Left renal pelvis (tissue), 4 donors: ENCODE data around the gene ALG1. TPM values are rescaled to one million over a fixed set of nuclear protein-coding genes. Genes with fewer than 3 reads are reported as not detected.
"Not testable (repeated sequence)": the region's sequence is repeated elsewhere in the genome, so short reads cannot be mapped to it uniquely, and the experiment has no call there.

ENCODE experiments used
- DNase-seq, 4 donors: peaks; one replicate each; pipeline ENCODE4 v3.0.0-alpha.2; 2013; ENCODE audit warnings: low read depth in 4 of 4, low spot score in 3 of 4
- polyA plus RNA-seq, 4 donors: library from polyadenylated mRNA; unstranded; fragments of 120-200 nt; gene quantifications; one replicate each; pipeline ENCODE4 v1.2.1, GENCODE V29; 2013; ENCODE audit not compliant: insufficient read length in 4 of 4

The ALG1 gene
- polyA plus RNA-seq, 4 donors: 15.4 to 25.0 (median 22.5) TPM

GRCh38 chr16:5072334-5073278, 963 bp downstream of the ALG1 start:
- DNase-seq: no peak

GRCh38 chr16:5073279-5073629, 1.6 kb downstream of the ALG1 start:
- DNase-seq: no peak

GRCh38 chr16:5073771-5074170, 2.1 kb downstream of the ALG1 start:
- not testable (repeated sequence) for DNase-seq

- no peak for DNase-seq
These were observed 4.0 kb downstream of the ALG1 start for GRCh38 chr16:5075637-5076036.

GRCh38 chr16:5077304-5077703, 5.7 kb downstream of the ALG1 start:
- DNase-seq: no peak

GRCh38 chr16:5078626-5079025, 7.0 kb downstream of the ALG1 start:
- no peak for DNase-seq

- not testable (repeated sequence) for DNase-seq
These were observed 8.8 kb downstream of the ALG1 start for GRCh38 chr16:5080461-5080860.

- DNase-seq: not testable (repeated sequence)
These were observed 9.4 kb downstream of the ALG1 start for GRCh38 chr16:5080996-5081395.

- not testable (repeated sequence) for DNase-seq
These were observed 12.0 kb downstream of the ALG1 start for GRCh38 chr16:5083646-5084045.

GRCh38 chr16:5084099-5084731, 12.6 kb downstream of the ALG1 start:
- DNase-seq: not testable (repeated sequence)

- DNase-seq: not testable (repeated sequence)
These were observed 13.2 kb downstream of the ALG1 start for GRCh38 chr16:5084802-5085201.

- not testable (repeated sequence) for DNase-seq
These were observed 14.1 kb downstream of the ALG1 start for GRCh38 chr16:5085716-5086115.

- DNase-seq: not testable (repeated sequence)
These were observed 16.6 kb downstream of the ALG1 start for GRCh38 chr16:5088086-5088790.

- not testable (repeated sequence) for DNase-seq
These were observed 17.3 kb downstream of the ALG1 start for GRCh38 chr16:5088936-5089335.

GRCh38 chr16:5089911-5090555, 18.4 kb downstream of the ALG1 start:
- DNase-seq: not testable (repeated sequence)

GRCh38 chr16:5090592-5090991, 18.9 kb downstream of the ALG1 start:
- DNase-seq: not testable (repeated sequence)

GRCh38 chr16:5093081-5093480, 21.4 kb downstream of the ALG1 start:
- DNase-seq: not testable (repeated sequence)

GRCh38 chr16:5093746-5094145, 22.1 kb downstream of the ALG1 start:
- DNase-seq: not testable (repeated sequence)

GRCh38 chr16:5095145-5095830, 23.6 kb downstream of the ALG1 start:
- DNase-seq: not testable (repeated sequence)

GRCh38 chr16:5096437-5097060, 24.9 kb downstream of the ALG1 start:
- DNase-seq: not testable (repeated sequence)
